Chondrocyte (in vitro differentiated cells): ENCODE measurements around the gene GNE. TPM values are rescaled to one million over a fixed set of nuclear protein-coding genes. Genes with fewer than 3 reads are reported as not detected.
"Not testable (repeated sequence)": the region's sequence is repeated elsewhere in the genome, so short reads cannot be mapped to it uniquely, and the experiment has no call there.

Experiments
- DNase-seq: peaks from one replicate; pipeline ENCODE4 v3.0.0; 2021; ENCODE audit warnings: mixed read lengths, low spot score
- H3K27ac Mint-ChIP-seq: one replicate; pipeline ENCODE4 v1.8.0; 2021; ENCODE audit warnings: mild to moderate bottlenecking, moderate library complexity, mixed read lengths; ENCODE audit not compliant: unreplicated experiment
- H3K27me3 Mint-ChIP-seq: 2 replicates; pipeline ENCODE4 v1.8.0; 2021; ENCODE audit warnings: low read depth, mixed read lengths
- H3K36me3 Mint-ChIP-seq: 2 replicates; pipeline ENCODE4 v1.8.0; 2021; ENCODE audit warnings: low read depth, mixed read lengths
- H3K4me1 Mint-ChIP-seq: 2 replicates; pipeline ENCODE4 v1.8.0; 2021; ENCODE audit warnings: low read depth, mild to moderate bottlenecking, mixed read lengths
- H3K4me3 Mint-ChIP-seq: one replicate; pipeline ENCODE4 v1.8.0; 2021; ENCODE audit warnings: mild to moderate bottlenecking, moderate library complexity, mixed read lengths; ENCODE audit not compliant: unreplicated experiment
- H3K9me3 Mint-ChIP-seq: 2 replicates; pipeline ENCODE4 v1.8.0; 2021; ENCODE audit warnings: low read depth, mixed read lengths
- total RNA-seq: library from RNA; stranded (reverse); gene quantifications from 3 replicates; pipeline ENCODE4 v1.2.1, GENCODE V29; 2021
- TF ChIP-seq, protein P1 (sequence below): fragments of 200-600 bp; sonication (generic); IDR thresholded peaks from 2 replicates; pipeline ENCODE4 v1.5.0; 2021; ENCODE audit warnings: antibody characterized with exemption, mild to moderate bottlenecking, moderate library complexity

GNE gene
- total RNA-seq, 1 donor from 2014 or later: 17.8 TPM

DNA sequence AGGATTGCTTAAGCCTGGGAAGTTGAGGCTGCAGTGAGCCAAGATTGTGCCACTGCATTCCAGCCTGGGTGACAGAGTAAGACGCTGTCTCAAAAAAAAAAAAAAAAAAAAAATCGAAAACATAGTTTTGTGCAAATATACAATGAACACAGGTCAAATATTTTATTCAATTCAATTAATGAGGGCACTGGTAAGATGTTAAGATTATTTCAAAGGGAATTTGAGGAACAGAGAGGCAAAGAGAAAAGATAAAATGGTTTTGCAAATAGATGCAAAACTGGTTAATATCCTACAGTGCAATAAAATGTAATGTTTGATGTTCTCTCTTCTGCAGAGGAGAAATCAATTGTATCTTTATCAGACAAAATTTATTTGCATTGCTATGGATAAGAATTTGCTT is 39.5 kb upstream of the GNE start:
- H3K36me3 Mint-ChIP-seq: no peaks in the 10 kb centered on the region

DNA sequence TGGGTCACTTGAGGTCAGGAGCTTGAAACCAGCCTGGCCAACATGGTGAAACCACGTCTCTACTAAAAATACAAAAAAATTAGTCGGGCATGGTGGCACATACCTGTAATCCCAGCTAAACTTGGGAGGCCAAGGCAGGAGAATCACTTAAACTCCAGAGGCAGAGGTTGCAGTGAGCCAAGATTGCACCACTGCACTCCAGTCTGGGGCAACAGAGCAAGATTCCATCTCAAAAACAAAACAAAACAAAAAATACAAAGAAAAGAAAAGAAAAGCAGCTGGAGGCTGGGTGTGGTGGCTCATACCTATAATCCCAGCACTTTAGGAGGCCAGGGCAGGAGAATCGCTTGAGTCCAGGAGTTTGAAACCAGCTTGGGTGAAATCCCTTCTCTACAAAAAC is 36.7 kb upstream of the GNE start:
- H3K27me3 Mint-ChIP-seq: not testable (repeated sequence)

More for the DNA sequence above, 39.5 kb upstream of the GNE start:
- H3K27ac Mint-ChIP-seq: no peak overlapping the region
- H3K9me3 Mint-ChIP-seq: no peaks in the 10 kb centered on the region
- H3K4me3 Mint-ChIP-seq: no peak overlapping the region
- no peak for DNase-seq
- TF ChIP-seq, protein P1, sequence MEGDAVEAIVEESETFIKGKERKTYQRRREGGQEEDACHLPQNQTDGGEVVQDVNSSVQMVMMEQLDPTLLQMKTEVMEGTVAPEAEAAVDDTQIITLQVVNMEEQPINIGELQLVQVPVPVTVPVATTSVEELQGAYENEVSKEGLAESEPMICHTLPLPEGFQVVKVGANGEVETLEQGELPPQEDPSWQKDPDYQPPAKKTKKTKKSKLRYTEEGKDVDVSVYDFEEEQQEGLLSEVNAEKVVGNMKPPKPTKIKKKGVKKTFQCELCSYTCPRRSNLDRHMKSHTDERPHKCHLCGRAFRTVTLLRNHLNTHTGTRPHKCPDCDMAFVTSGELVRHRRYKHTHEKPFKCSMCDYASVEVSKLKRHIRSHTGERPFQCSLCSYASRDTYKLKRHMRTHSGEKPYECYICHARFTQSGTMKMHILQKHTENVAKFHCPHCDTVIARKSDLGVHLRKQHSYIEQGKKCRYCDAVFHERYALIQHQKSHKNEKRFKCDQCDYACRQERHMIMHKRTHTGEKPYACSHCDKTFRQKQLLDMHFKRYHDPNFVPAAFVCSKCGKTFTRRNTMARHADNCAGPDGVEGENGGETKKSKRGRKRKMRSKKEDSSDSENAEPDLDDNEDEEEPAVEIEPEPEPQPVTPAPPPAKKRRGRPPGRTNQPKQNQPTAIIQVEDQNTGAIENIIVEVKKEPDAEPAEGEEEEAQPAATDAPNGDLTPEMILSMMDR: no peak
- peaks cover 12% of the 10 kb centered on the region for H3K4me1 Mint-ChIP-seq
- H3K27me3 Mint-ChIP-seq: no peaks in the 10 kb centered on the region

DNA sequence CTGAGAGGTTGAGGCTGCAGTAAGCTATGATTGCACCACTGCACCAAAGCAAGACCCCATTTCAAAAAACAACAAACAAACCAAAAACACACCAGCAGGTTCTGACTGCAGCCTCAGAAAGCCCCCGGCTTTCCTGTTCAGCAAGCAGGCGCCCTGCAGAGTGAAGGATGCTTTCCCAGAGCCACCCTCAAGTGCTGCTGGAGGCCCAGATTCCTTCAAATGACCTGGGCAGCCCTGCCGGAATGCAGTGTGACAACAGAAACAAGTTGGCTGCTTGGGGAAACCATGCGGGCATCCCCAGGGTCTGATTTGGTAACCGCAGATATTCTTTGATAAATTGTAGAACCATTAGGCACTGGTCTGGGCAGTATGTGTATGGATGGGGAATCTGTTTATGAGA is 35.7 kb upstream of the GNE start:
- TF ChIP-seq, protein P1: no peak
- H3K4me3 Mint-ChIP-seq: no peak overlapping the region
- DNase-seq: no peak

More for the DNA sequence above, 36.7 kb upstream of the GNE start:
- not testable (repeated sequence) for DNase-seq, H3K9me3 Mint-ChIP-seq, H3K27ac Mint-ChIP-seq, H3K4me3 Mint-ChIP-seq, H3K36me3 Mint-ChIP-seq
- H3K4me1 Mint-ChIP-seq: peaks cover 12% of the 10 kb centered on the region

DNA sequence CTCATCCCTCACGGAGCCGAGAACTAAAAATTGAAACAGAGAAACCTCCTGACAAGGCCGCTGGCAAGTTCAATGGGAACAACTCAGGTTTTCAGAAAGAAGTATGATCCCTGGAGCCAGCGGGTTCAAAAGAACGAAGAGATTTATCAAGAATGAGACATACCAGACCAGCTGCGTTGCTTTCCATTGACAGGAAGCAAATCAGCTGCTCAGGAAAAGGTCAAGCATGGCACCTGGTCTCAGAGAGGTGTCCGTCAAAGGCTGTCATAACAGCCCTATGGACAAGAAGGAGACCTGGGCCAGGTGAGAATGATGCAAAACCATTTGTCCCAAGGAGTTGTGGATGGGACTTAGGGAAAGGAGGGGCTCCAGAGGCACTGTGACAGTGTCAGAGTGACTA is 34.9 kb upstream of the GNE start:
- H3K36me3 Mint-ChIP-seq: peaks cover 1% of the 10 kb centered on the region
- no peak for DNase-seq
- TF ChIP-seq, protein P1: no peak
- H3K27ac Mint-ChIP-seq: no peak overlapping the region
- no peaks in the 10 kb centered on the region for H3K9me3 Mint-ChIP-seq
- H3K4me3 Mint-ChIP-seq: no peak overlapping the region
- no peaks in the 10 kb centered on the region for H3K27me3 Mint-ChIP-seq
- H3K4me1 Mint-ChIP-seq: peaks cover 6% of the 10 kb centered on the region

More for the DNA sequence above, 35.7 kb upstream of the GNE start:
- Mint-ChIP-seq H3K36me3 (peaks cover 1% of the 10 kb centered on the region), H3K27me3 (no peaks in the 10 kb centered on the region), H3K4me1 (peaks cover 11% of the 10 kb centered on the region), H3K9me3 (no peaks in the 10 kb centered on the region), H3K27ac (no peak overlapping the region)

DNA sequence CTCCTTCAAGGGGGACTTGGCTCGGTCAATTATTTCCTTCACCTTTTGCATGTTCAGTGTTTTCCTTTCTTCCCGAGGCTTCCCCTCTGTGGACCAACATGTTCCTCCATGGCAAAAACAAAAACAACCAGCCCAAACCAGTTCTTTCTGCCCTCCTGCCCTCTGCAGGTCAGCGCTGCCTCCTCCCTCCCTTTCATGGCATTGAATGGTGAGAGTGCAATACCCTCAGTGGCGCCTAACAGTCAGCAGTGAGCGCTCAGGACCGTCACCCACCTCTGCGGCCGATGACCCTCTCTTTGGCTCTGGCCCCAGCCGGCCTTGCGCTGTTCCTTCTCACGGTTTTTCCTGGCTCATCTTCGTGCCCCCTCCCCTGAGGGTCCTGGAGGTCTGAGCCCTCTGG is 34.4 kb upstream of the GNE start:
- no peaks in the 10 kb centered on the region for H3K9me3 Mint-ChIP-seq
- peaks cover 1% of the 10 kb centered on the region for H3K36me3 Mint-ChIP-seq
- no peak overlapping the region for H3K4me3 Mint-ChIP-seq
- H3K27me3 Mint-ChIP-seq: no peaks in the 10 kb centered on the region
- H3K4me1 Mint-ChIP-seq: peaks cover 6% of the 10 kb centered on the region
- H3K27ac Mint-ChIP-seq: no peak overlapping the region
- no peak for DNase-seq
- TF ChIP-seq, protein P1: no peak

DNA sequence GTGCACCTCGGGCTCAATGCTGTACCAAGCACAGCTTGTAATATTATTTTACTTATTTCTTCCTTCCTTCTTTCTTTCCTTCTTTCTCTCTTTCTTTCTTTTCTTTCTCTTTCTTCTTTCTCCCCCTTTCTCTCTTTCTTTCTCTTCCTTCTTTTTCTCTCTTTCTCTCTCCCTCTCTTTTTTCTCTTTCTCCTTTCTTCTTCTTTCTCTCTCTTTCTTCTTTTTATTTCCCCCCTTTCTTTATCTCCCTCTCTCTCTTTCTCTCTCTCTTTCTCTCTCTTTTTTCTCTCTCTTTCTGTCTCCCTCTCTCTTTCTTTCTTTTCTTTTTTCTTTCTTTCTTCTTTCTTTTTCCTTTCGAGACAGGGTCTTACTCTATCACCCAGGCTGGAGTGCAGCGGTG is 32.7 kb upstream of the GNE start:
- DNase-seq: no peak
- peaks cover 1% of the 10 kb centered on the region for H3K36me3 Mint-ChIP-seq
- H3K27ac Mint-ChIP-seq: no peak overlapping the region
- H3K27me3 Mint-ChIP-seq: no peaks in the 10 kb centered on the region
- H3K4me3 Mint-ChIP-seq: no peak overlapping the region
- H3K4me1 Mint-ChIP-seq: no peaks in the 10 kb centered on the region
- TF ChIP-seq, protein P1: no peak
- no peaks in the 10 kb centered on the region for H3K9me3 Mint-ChIP-seq
